OCI-LY1 (cell line): ENCODE data around the gene PARG.

Experiments used
- EZH2 ChIP-seq: fragments of 200-600 bp; sonication (generic), shearing (Covaris generic); IDR thresholded peaks from 2 replicates; pipeline ENCODE4 v1.8.0; 2017; ENCODE audit warnings: borderline replicate concordance, mixed run types, mild to moderate bottlenecking, antibody characterized with exemption, low read length, moderate library complexity, mixed read lengths
- TF ChIP-seq, protein P1 (sequence below): fragments of 200-600 bp; sonication (generic), shearing (Covaris generic); IDR thresholded peaks from 2 replicates; pipeline ENCODE4 v1.5.1; 2017; ENCODE audit warnings: mild to moderate bottlenecking, antibody characterized with exemption, low read length, moderate library complexity, mixed read lengths

DNA sequence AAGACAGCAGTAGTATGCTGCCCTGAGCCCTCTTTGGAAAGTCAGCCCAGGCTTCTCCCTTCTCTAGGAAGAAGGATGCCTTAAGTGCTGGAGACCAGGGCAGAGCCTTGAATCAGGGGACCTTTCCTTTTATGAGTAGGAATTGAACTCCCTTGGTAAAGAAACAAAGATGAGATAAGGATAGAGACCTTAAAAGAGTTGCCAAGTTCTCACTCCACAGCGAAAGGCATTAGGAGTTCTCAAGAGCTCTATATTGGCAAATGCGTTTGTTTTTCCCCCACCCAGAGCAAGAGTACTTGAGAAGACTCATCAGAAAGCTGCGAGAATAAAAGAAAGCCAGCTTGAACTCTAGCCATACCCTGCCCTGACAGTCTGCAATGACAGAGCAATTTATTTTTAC, 106.9 kb downstream of the PARG start:
- TF ChIP-seq, protein P1, sequence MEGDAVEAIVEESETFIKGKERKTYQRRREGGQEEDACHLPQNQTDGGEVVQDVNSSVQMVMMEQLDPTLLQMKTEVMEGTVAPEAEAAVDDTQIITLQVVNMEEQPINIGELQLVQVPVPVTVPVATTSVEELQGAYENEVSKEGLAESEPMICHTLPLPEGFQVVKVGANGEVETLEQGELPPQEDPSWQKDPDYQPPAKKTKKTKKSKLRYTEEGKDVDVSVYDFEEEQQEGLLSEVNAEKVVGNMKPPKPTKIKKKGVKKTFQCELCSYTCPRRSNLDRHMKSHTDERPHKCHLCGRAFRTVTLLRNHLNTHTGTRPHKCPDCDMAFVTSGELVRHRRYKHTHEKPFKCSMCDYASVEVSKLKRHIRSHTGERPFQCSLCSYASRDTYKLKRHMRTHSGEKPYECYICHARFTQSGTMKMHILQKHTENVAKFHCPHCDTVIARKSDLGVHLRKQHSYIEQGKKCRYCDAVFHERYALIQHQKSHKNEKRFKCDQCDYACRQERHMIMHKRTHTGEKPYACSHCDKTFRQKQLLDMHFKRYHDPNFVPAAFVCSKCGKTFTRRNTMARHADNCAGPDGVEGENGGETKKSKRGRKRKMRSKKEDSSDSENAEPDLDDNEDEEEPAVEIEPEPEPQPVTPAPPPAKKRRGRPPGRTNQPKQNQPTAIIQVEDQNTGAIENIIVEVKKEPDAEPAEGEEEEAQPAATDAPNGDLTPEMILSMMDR: no peak
- TF ChIP-seq EZH2: no peak
